Hepatocyte (in vitro differentiated cells): Measurements from ENCODE around the gene MYO1B.

Experiments
- CTCF ChIP-seq: fragments of 200-600 bp; sonication (generic); IDR thresholded peaks from 2 replicates; pipeline ENCODE4 v1.5.1; 2016; ENCODE audit warnings: antibody characterized with exemption, mild to moderate bottlenecking; ENCODE audit not compliant: poor library complexity
- EZH2 ChIP-seq: fragments of 200-600 bp; sonication (generic); IDR thresholded peaks from 2 replicates; pipeline ENCODE4 v1.6.1; 2016; ENCODE audit warnings: antibody characterized with exemption, mild to moderate bottlenecking, borderline replicate concordance
- EZH2phosphoT487 ChIP-seq: fragments of 200-600 bp; sonication (generic); IDR thresholded peaks from one replicate; pipeline ENCODE4 v1.6.1; 2018; ENCODE audit warnings: antibody characterized with exemption, mild to moderate bottlenecking, low read depth, moderate library complexity; ENCODE audit not compliant: unreplicated experiment, severe bottlenecking

DNA sequence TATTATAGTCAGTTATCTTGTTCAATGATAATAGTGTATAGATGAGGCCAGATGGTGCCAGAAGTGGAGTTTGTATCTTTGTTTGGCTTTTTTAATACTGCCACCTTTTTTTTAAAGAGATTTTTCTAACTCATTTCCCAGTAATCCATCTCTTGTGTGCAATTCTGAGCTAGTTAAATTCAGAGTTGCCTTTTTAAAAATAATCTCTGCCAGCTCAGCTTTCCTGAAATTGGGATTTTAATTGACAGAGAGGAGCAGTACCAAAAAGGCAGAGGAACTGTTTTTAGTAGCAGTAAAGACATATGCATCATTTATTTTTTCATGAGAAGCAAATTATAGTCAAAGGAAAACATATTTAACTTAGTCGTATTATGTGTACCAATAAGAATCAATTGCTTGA lies 185.3 kb downstream of the MYO1B start:
- TF ChIP-seq CTCF (no peak), EZH2 (no peak), EZH2phosphoT487 (no peak)
